DND-41 (cell line): ENCODE data around the gene ADAMTS12.

Experiments used
- CTCF ChIP-seq: IDR thresholded peaks from 2 replicates; pipeline ENCODE4 v1.5.1; 2012; ENCODE audit warnings: borderline replicate concordance, low read length, moderate library complexity, mild to moderate bottlenecking; ENCODE audit not compliant: poor library complexity, severe bottlenecking; ENCODE audit errors: extremely low read depth
- EZH2 ChIP-seq: IDR thresholded peaks from 3 replicates; pipeline ENCODE4 v1.6.1; 2012; ENCODE audit warnings: borderline replicate concordance, low read depth, mild to moderate bottlenecking, moderate library complexity, low read length, inconsistent platforms; ENCODE audit not compliant: severe bottlenecking

- no peak for TF ChIP-seq CTCF
- no peak for TF ChIP-seq EZH2
Observed at GRCh38 chr5:33539212-33539611, 352.6 kb downstream of the ADAMTS12 start.
